Endothelial cell of umbilical vein (primary cell): ENCODE results near the gene STARD9.

Experiments used
- EZH2 ChIP-seq: IDR thresholded peaks from 2 replicates; pipeline ENCODE4 v1.6.1; 2012; ENCODE audit warnings: borderline replicate concordance, low read depth, mild to moderate bottlenecking, moderate library complexity, low read length, inconsistent platforms; ENCODE audit not compliant: severe bottlenecking
- FOS ChIP-seq: IDR thresholded peaks from 2 replicates; pipeline ENCODE4 v1.6.1; 2011; ENCODE audit warnings: mild to moderate bottlenecking, low read length, moderate library complexity, borderline replicate concordance; ENCODE audit not compliant: insufficient read depth
- GATA2 ChIP-seq: IDR thresholded peaks from 2 replicates; pipeline ENCODE4 v1.7.0; 2011; ENCODE audit warnings: low read depth, mild to moderate bottlenecking, moderate library complexity, mixed read lengths, low read length; ENCODE audit not compliant: insufficient read length, insufficient read depth
- JUN ChIP-seq: IDR thresholded peaks from 2 replicates; pipeline ENCODE4 v1.6.1; 2011; ENCODE audit warnings: borderline replicate concordance, low read depth; ENCODE audit not compliant: insufficient read length, insufficient read depth
- MYC ChIP-seq: IDR thresholded peaks from one replicate; pipeline ENCODE4 v1.6.1; 2011; ENCODE audit warnings: mild to moderate bottlenecking, low read depth, low read length
- POLR2A ChIP-seq: IDR thresholded peaks from 2 replicates; pipeline ENCODE4 v1.6.1; 2012; ENCODE audit warnings: low read depth, mild to moderate bottlenecking, control low read depth, low read length
- POLR2AphosphoS5 ChIP-seq: IDR thresholded peaks from 2 replicates; pipeline ENCODE4 v1.6.1; 2012; ENCODE audit warnings: low read depth, mild to moderate bottlenecking, control low read depth, low read length, moderate library complexity; ENCODE audit not compliant: insufficient read depth
- TF ChIP-seq, protein P1 (sequence below), 2 donors: IDR thresholded peaks; 1 replicate in 1 of 2; 2 replicates in 1 of 2; pipeline ENCODE4 v1.5.1; 2011; ENCODE audit warnings: low read length in 2 of 2, mild to moderate bottlenecking in 2 of 2, moderate library complexity in 2 of 2, control low read depth in 1 of 2, inconsistent platforms in 1 of 2, low read depth in 1 of 2; ENCODE audit not compliant: insufficient read depth in 1 of 2; ENCODE audit errors: extremely low read depth in 1 of 2
- TF ChIP-seq, protein P2 (sequence below): IDR thresholded peaks from 2 replicates; pipeline ENCODE4 v1.6.1; 2011; ENCODE audit not compliant: insufficient read depth, insufficient read length

DNA sequence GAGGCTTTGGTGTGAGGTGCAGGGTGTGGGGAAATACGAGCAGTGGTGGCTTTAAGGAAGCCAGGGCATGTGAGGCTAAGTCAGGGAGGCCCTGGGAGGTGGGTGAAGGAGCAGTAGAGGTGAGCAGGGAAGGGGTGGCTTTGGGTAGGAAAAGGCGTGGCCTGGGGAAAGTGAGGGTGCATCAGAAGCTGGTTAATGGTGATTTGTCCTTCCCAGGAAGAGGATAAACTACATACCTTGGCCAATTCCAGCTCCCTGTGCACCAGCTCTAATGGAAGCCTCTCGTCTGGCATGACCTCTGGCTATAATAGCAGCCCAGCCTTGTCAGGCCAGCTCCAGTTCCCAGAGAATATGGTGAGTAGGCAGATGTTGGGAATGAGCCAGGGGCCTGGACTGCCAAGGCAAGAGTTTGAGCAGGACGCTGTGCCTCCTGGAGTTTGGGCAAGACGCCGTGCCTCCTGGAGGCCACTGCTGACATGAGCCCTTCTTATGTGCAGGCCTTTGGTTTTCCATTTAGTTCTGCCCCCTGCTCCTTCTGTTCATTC is 120.2 kb downstream of the STARD9 start:
- TF ChIP-seq, protein P1, sequence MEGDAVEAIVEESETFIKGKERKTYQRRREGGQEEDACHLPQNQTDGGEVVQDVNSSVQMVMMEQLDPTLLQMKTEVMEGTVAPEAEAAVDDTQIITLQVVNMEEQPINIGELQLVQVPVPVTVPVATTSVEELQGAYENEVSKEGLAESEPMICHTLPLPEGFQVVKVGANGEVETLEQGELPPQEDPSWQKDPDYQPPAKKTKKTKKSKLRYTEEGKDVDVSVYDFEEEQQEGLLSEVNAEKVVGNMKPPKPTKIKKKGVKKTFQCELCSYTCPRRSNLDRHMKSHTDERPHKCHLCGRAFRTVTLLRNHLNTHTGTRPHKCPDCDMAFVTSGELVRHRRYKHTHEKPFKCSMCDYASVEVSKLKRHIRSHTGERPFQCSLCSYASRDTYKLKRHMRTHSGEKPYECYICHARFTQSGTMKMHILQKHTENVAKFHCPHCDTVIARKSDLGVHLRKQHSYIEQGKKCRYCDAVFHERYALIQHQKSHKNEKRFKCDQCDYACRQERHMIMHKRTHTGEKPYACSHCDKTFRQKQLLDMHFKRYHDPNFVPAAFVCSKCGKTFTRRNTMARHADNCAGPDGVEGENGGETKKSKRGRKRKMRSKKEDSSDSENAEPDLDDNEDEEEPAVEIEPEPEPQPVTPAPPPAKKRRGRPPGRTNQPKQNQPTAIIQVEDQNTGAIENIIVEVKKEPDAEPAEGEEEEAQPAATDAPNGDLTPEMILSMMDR (IDR thresholded peaks at IDR 0.05; ENCODE audit: extremely low read depth in 1 of 2, insufficient read depth in 1 of 2, low read depth in 1 of 2, low read length in 2 of 2), result no peak
- no peak for TF ChIP-seq MYC
- no peak for TF ChIP-seq EZH2
- no peak for TF ChIP-seq POLR2AphosphoS5
- TF ChIP-seq POLR2A, result no peak
- no peak for TF ChIP-seq GATA2
- TF ChIP-seq, protein P2, sequence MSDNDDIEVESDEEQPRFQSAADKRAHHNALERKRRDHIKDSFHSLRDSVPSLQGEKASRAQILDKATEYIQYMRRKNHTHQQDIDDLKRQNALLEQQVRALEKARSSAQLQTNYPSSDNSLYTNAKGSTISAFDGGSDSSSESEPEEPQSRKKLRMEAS, result no peak
- no peak for TF ChIP-seq JUN
- no peak for TF ChIP-seq FOS
